Measurements from ENCODE around the gene ATP11B.
A peak's percentile ranks its signal among the peaks of the same experiment; 100 is the strongest.

The ATP11B gene

GRCh38 chr3:182906036-182906435, 112.7 kb downstream of the ATP11B start:
- no peak for DNase-seq (ENCODE audit: low read depth, low spot score)
- no peak overlapping the region for H3K4me3 ChIP-seq (ENCODE audit: low read depth, low read length)
- no peak for TF ChIP-seq CTCF (IDR thresholded peaks at IDR 0.05; ENCODE audit: low read depth, low read length)
- in situ Hi-C loops (cut with HindIII; ENCODE audit: low sequenced_read_pairs): no loop called here

- DNase-seq (ENCODE audit: low read depth, low spot score): no peak
- H3K4me3 ChIP-seq (ENCODE audit: low read depth, low read length): no peak overlapping the region
- in situ Hi-C loops (cut with HindIII; ENCODE audit: low sequenced_read_pairs): no loop called here
- no peak for TF ChIP-seq CTCF (IDR thresholded peaks at IDR 0.05; ENCODE audit: low read depth, low read length)
Measured at GRCh38 chr3:182908471-182908870, 115.2 kb downstream of the ATP11B start.

- peak; percentile 54 for TF ChIP-seq CTCF (IDR thresholded peaks at IDR 0.05; ENCODE audit: low read depth, low read length)
- in situ Hi-C loops (cut with HindIII; ENCODE audit: low sequenced_read_pairs): no loop called here
- no peak overlapping the region for H3K4me3 ChIP-seq (ENCODE audit: low read depth, low read length)
- peak; percentile 29 for DNase-seq (ENCODE audit: low read depth, low spot score)
Measured at GRCh38 chr3:182909318-182910040, 116.2 kb downstream of the ATP11B start.

GRCh38 chr3:182910936-182911781, 117.9 kb downstream of the ATP11B start:
- H3K4me3 ChIP-seq (ENCODE audit: low read depth, low read length): no peak overlapping the region
- no peak for TF ChIP-seq CTCF (IDR thresholded peaks at IDR 0.05; ENCODE audit: low read depth, low read length)
- in situ Hi-C loops (cut with HindIII; ENCODE audit: low sequenced_read_pairs): no loop called here
- DNase-seq (ENCODE audit: low read depth, low spot score): no peak

- in situ Hi-C loops (cut with HindIII; ENCODE audit: low sequenced_read_pairs): no loop called here
- TF ChIP-seq CTCF (IDR thresholded peaks at IDR 0.05; ENCODE audit: low read depth, low read length): no peak
- no peak overlapping the region for H3K4me3 ChIP-seq (ENCODE audit: low read depth, low read length)
- DNase-seq (ENCODE audit: low read depth, low spot score): no peak
Measured at GRCh38 chr3:182911782-182912111, 118.4 kb downstream of the ATP11B start.

- in situ Hi-C loops (cut with HindIII; ENCODE audit: low sequenced_read_pairs): no loop called here
Measured at GRCh38 chr3:182912474-182912873, 119.2 kb downstream of the ATP11B start.

More at GRCh38 chr3:182912474-182912873, 119.2 kb downstream of the ATP11B start:
- no peak for DNase-seq (ENCODE audit: low read depth, low spot score)
- no peak overlapping the region for H3K4me3 ChIP-seq (ENCODE audit: low read depth, low read length)
- no peak for TF ChIP-seq CTCF (IDR thresholded peaks at IDR 0.05; ENCODE audit: low read depth, low read length)

Data from astrocyte of the spinal cord (primary cell).